Right cardiac atrium (tissue), 5 donors: ENCODE results near the gene MYLK. TPM values are rescaled to one million over a fixed set of nuclear protein-coding genes. Genes with fewer than 3 reads are reported as not detected.
A peak's percentile ranks its signal among the peaks of the same experiment; 100 is the strongest.

Source experiments
- ATAC-seq, 2 donors: fragments of 200-7000 bp; cut with Tn5 transposase; one replicate each; pipeline versions ENCODE4 v1.8.0 to v1.9.1; 2020; ENCODE audit warnings: moderate library complexity in 2 of 2, mild to moderate bottlenecking in 1 of 2
- DNase-seq, 3 donors: peaks; one replicate each; pipeline ENCODE4 v3.0.0-alpha.2; 2020
- H3K27ac ChIP-seq: one replicate; pipeline ENCODE4 v1.5.1; 2013; ENCODE audit warnings: mild to moderate bottlenecking, low read length, control low read depth, moderate library complexity
- H3K27me3 ChIP-seq: one replicate; pipeline ENCODE4 v1.6.1; 2013; ENCODE audit not compliant: control insufficient read depth, insufficient read depth
- H3K4me1 ChIP-seq: one replicate; pipeline ENCODE4 v1.6.1; 2013; ENCODE audit warnings: low read length; ENCODE audit not compliant: control insufficient read depth, insufficient read depth
- H3K4me3 ChIP-seq: one replicate; pipeline ENCODE4 v1.5.1; 2013; ENCODE audit warnings: low read length, control low read depth
- H3K9me3 ChIP-seq: one replicate; pipeline ENCODE4 v1.6.1; 2013; ENCODE audit warnings: low read length; ENCODE audit not compliant: control insufficient read depth
- WGBS: extraction: QIAGEN DNeasy Blood & Tissue Kit; methylation state at CpG from one replicate; pipeline ENCODE4 v1.1.7; 2013; 5-methylcytosine and 5-hydroxymethylcytosine counted together
- intact Hi-C, 4 donors: fragments of 100-400 bp; cut with DNase I; formaldehyde crosslinking; loops; one replicate each; pipeline versions ENCODE4 v1.11.0 to v1.14.0; 2022 to 2023
- polyA plus RNA-seq: library from polyadenylated mRNA; stranded (reverse); fragments of 200-250 nt; gene quantifications from one replicate; pipeline ENCODE4 v1.2.3, GENCODE V29; 2013
- total RNA-seq, 4 donors: library from RNA; stranded (reverse); fragmentation: NEBNext Ultra II Directional; extraction: Animal tissue kit (Norgen Biotek cat#: 25700); gene quantifications; one replicate each; pipeline ENCODE4 v1.2.1, GENCODE V29; 2021
- donor health status: healthy with polysubstance abuse.
- donor health status: DM: no; HTN: yes; CAD: no.
- donor health status: DM: no; HTN: no; CAD: no.
- donor health status: DM: no; HTN: yes; CAD: no; lungs with severe emphysema.
- donor health status: DM: yes; HTN: yes; CAD: no.

MYLK gene
- total and polyA plus RNA-seq, 5 donors: 27.3 to 645 (median 53.5) TPM

- H3K4me3 ChIP-seq: no peak overlapping the region
- H3K4me1 ChIP-seq: no peaks in the 10 kb centered on the region
- no peaks in the 10 kb centered on the region for H3K27me3 ChIP-seq
- DNase-seq (no peak), ATAC-seq (no peak)
- H3K27ac ChIP-seq: no peak overlapping the region
- intact Hi-C loops: no loop called here
- no peaks in the 10 kb centered on the region for H3K9me3 ChIP-seq
- WGBS: 84% methylated on average over 3 of the region's 3 CpGs
Measured at GRCh38 chr3:123582315-123582714, 301.8 kb downstream of the MYLK start.

GRCh38 chr3:123576122-123576521 lies 308.0 kb downstream of the MYLK start:
- H3K4me3 ChIP-seq: no peak overlapping the region
- no peak overlapping the region for H3K27ac ChIP-seq
- intact Hi-C loops: no loop called here
- WGBS: 83% methylated on average over 3 of the region's 3 CpGs
- ATAC-seq (no peak), DNase-seq (no peak)
- H3K9me3 ChIP-seq: no peaks in the 10 kb centered on the region
- H3K27me3 ChIP-seq: no peaks in the 10 kb centered on the region
- no peaks in the 10 kb centered on the region for H3K4me1 ChIP-seq

GRCh38 chr3:123571973-123572365 lies 312.2 kb downstream of the MYLK start:
- no peaks in the 10 kb centered on the region for H3K27me3 ChIP-seq
- ATAC-seq: no peak
- no peak for DNase-seq
- no peaks in the 10 kb centered on the region for H3K4me1 ChIP-seq
- no peak overlapping the region for H3K27ac ChIP-seq
- no peak overlapping the region for H3K4me3 ChIP-seq
- WGBS: 92% methylated on average over 2 of the region's 2 CpGs
- intact Hi-C loops: no loop called here
- H3K9me3 ChIP-seq: no peaks in the 10 kb centered on the region

GRCh38 chr3:123571264-123571972 lies 312.7 kb downstream of the MYLK start:
- 60% methylated on average over 4 of the region's 4 CpGs for WGBS
- Histone ChIP-seq H3K27ac (no peak overlapping the region), H3K9me3 (no peaks in the 10 kb centered on the region), H3K27me3 (no peaks in the 10 kb centered on the region), H3K4me1 (no peaks in the 10 kb centered on the region), H3K4me3 (no peak overlapping the region)
- intact Hi-C loops: no loop called here
- peak in 1 of 3 donors; percentile 40 for DNase-seq
- no peak for ATAC-seq

GRCh38 chr3:123568875-123569274 lies 315.3 kb downstream of the MYLK start:
- Histone ChIP-seq H3K27ac (no peak overlapping the region), H3K4me3 (no peak overlapping the region), H3K27me3 (no peaks in the 10 kb centered on the region), H3K9me3 (no peaks in the 10 kb centered on the region), H3K4me1 (no peaks in the 10 kb centered on the region)
- intact Hi-C loops: no loop called here
- ATAC-seq (no peak), DNase-seq (no peak)

- no peaks in the 10 kb centered on the region for H3K27me3 ChIP-seq
- no peak overlapping the region for H3K27ac ChIP-seq
- DNase-seq: no peak
- intact Hi-C loops: no loop called here
- WGBS: 91% methylated on average over 7 of the region's 7 CpGs
- no peaks in the 10 kb centered on the region for H3K9me3 ChIP-seq
- ATAC-seq: no peak
- no peak overlapping the region for H3K4me3 ChIP-seq
- no peaks in the 10 kb centered on the region for H3K4me1 ChIP-seq
Measured at GRCh38 chr3:123568034-123568433, 316.1 kb downstream of the MYLK start.

GRCh38 chr3:123564056-123564455 lies 320.1 kb downstream of the MYLK start:
- Histone ChIP-seq H3K4me1 (no peaks in the 10 kb centered on the region), H3K27ac (no peak overlapping the region), H3K27me3 (no peaks in the 10 kb centered on the region), H3K9me3 (no peaks in the 10 kb centered on the region), H3K4me3 (no peak overlapping the region)
- 92% methylated on average over 6 of the region's 6 CpGs for WGBS
- ATAC-seq (no peak), DNase-seq (no peak)
- intact Hi-C loops: loop anchor here in 2 of 4 donors (5.0 kb wide), 2 partner anchors 232 to 237 kb away; no protein-coding TSS in a partner anchor

GRCh38 chr3:123562547-123562946 lies 321.6 kb downstream of the MYLK start:
- no peak overlapping the region for H3K27ac ChIP-seq
- intact Hi-C loops: loop anchor here in 2 of 4 donors (5.0 kb wide), 2 partner anchors 230 to 235 kb away; no protein-coding TSS in a partner anchor
- 96% methylated on average over 1 of the region's 1 CpG for WGBS

GRCh38 chr3:123561188-123561587 lies 322.9 kb downstream of the MYLK start:
- DNase-seq: no peak
- Histone ChIP-seq H3K4me1 (no peaks in the 10 kb centered on the region), H3K27me3 (no peaks in the 10 kb centered on the region), H3K4me3 (no peak overlapping the region), H3K9me3 (no peaks in the 10 kb centered on the region), H3K27ac (no peak overlapping the region)
- ATAC-seq: no peak
- 92% methylated on average over 2 of the region's 2 CpGs for WGBS
- intact Hi-C loops: loop anchor here in 2 of 4 donors (5.0 kb wide), 2 partner anchors 229 to 234 kb away; no protein-coding TSS in a partner anchor

More at GRCh38 chr3:123562547-123562946, 321.6 kb downstream of the MYLK start:
- no peaks in the 10 kb centered on the region for H3K27me3 ChIP-seq
- no peak overlapping the region for H3K4me3 ChIP-seq
- DNase-seq: no peak
- no peak for ATAC-seq
- no peaks in the 10 kb centered on the region for H3K4me1 ChIP-seq
- H3K9me3 ChIP-seq: no peaks in the 10 kb centered on the region

Other genes starting within 250 kb of the MYLK start
- 10 to 100 TPM; 10.7 to 12.3 (median 12.1) TPM for gene CCDC14, start 76.9 kb upstream of the MYLK start, total RNA-seq
- 7.1 TPM for gene CCDC14, start 76.9 kb upstream of the MYLK start, polyA plus RNA-seq
- gene ROPN1, start 107.8 kb upstream of the MYLK start, total RNA-seq: 1 to 10 TPM in 1 of 4 donors, under 1 TPM in 3; 0.36 to 2.0 (median 0.83) TPM
- 1.6 TPM for gene ROPN1, start 107.8 kb upstream of the MYLK start, polyA plus RNA-seq
- gene KALRN, start 149.0 kb upstream of the MYLK start, total RNA-seq: 10 to 100 TPM; 44.2 to 58.4 (median 45.6) TPM
- gene KALRN, start 149.0 kb upstream of the MYLK start, polyA plus RNA-seq: 19.5 TPM